SJCRH30 (cell line): Measurements from ENCODE around the gene C20orf141. TPM values are rescaled to one million over a fixed set of nuclear protein-coding genes. Genes with fewer than 3 reads are reported as not detected.

Source experiments
- DNase-seq, 2 experiments: peaks; one replicate each; pipeline ENCODE4 v3.0.0-alpha.2; 2015 to 2020
- H3K27ac ChIP-seq: fragments of 250-450 bp; sonication (Bioruptor Pico); 2 replicates; pipeline ENCODE4 v1.5.1; 2020; ENCODE audit warnings: mild to moderate bottlenecking, moderate library complexity
- H3K27me3 ChIP-seq: fragments of 250-450 bp; sonication (Bioruptor Pico); 2 replicates; pipeline ENCODE4 v1.5.1; 2020; ENCODE audit warnings: mild to moderate bottlenecking, moderate library complexity
- H3K36me3 ChIP-seq: fragments of 250-450 bp; sonication (Bioruptor Pico); 2 replicates; pipeline ENCODE4 v1.5.1; 2020; ENCODE audit warnings: mild to moderate bottlenecking, moderate library complexity
- H3K4me1 ChIP-seq: fragments of 250-450 bp; sonication (Bioruptor Pico); 2 replicates; pipeline ENCODE4 v1.5.1; 2020; ENCODE audit warnings: mild to moderate bottlenecking, moderate library complexity
- H3K4me3 ChIP-seq: fragments of 250-450 bp; sonication (Bioruptor Pico); 2 replicates; pipeline ENCODE4 v1.5.1; 2020; ENCODE audit warnings: mild to moderate bottlenecking, moderate library complexity
- H3K9me3 ChIP-seq: fragments of 250-450 bp; sonication (Bioruptor Pico); replicated peaks from 2 replicates; pipeline ENCODE4 v1.5.1; 2020; ENCODE audit warnings: mild to moderate bottlenecking, moderate library complexity
- total RNA-seq: library from RNA; depleted of rRNA; stranded (reverse); fragments of >200 nt; shearing (Covaris generic); gene quantifications from 2 replicates; pipeline ENCODE4 v1.2.3, GENCODE V29; 2014; rRNA removed

C20orf141 gene
- total RNA-seq, 1 experiment from 2014 or later = not detected

GRCh38 chr20:2840967-2841531, 26.3 kb downstream of the C20orf141 start:
- Histone ChIP-seq H3K9me3 (no peaks in the 10 kb centered on the region), H3K27ac (peak overlapping the region; percentile 43), H3K4me1 (no peaks in the 10 kb centered on the region; the same call in 1 of the 2 replicates), H3K27me3 (no peaks in the 10 kb centered on the region), H3K36me3 (no peaks in the 10 kb centered on the region), H3K4me3 (peak overlapping the region; percentile 100)
- DNase-seq = peak; percentile 81 to 85

- Histone ChIP-seq H3K27ac (no peak overlapping the region), H3K36me3 (no peaks in the 10 kb centered on the region), H3K9me3 (no peaks in the 10 kb centered on the region), H3K4me3 (no peak overlapping the region), H3K27me3 (no peaks in the 10 kb centered on the region), H3K4me1 (no peaks in the 10 kb centered on the region; the same call in 1 of the 2 replicates)
- no peak for DNase-seq
These were observed 30.8 kb downstream of the C20orf141 start for GRCh38 chr20:2845607-2846006.

- Histone ChIP-seq H3K4me3 (no peak overlapping the region), H3K9me3 (no peaks in the 10 kb centered on the region), H3K4me1 (no peaks in the 10 kb centered on the region; the same call in 1 of the 2 replicates), H3K27ac (no peak overlapping the region), H3K27me3 (no peaks in the 10 kb centered on the region), H3K36me3 (no peaks in the 10 kb centered on the region)
- no peak for DNase-seq
These were observed 31.9 kb downstream of the C20orf141 start for GRCh38 chr20:2846698-2847097.

- Histone ChIP-seq H3K27ac (no peak overlapping the region), H3K4me3 (no peak overlapping the region), H3K4me1 (no peaks in the 10 kb centered on the region), H3K9me3 (no peaks in the 10 kb centered on the region), H3K27me3 (no peaks in the 10 kb centered on the region), H3K36me3 (no peaks in the 10 kb centered on the region)
- no peak for DNase-seq
These were observed 33.0 kb downstream of the C20orf141 start for GRCh38 chr20:2847802-2848201.

GRCh38 chr20:2849529-2849928, 34.7 kb downstream of the C20orf141 start:
- Histone ChIP-seq H3K27me3 (no peaks in the 10 kb centered on the region), H3K9me3 (no peaks in the 10 kb centered on the region), H3K36me3 (no peaks in the 10 kb centered on the region), H3K4me3 (no peak overlapping the region), H3K4me1 (no peaks in the 10 kb centered on the region), H3K27ac (no peak overlapping the region)
- no peak for DNase-seq

- no peaks in the 10 kb centered on the region for H3K9me3 ChIP-seq
- no peak overlapping the region for H3K27ac ChIP-seq
- H3K27me3 ChIP-seq = no peaks in the 10 kb centered on the region
- no peak for DNase-seq
- H3K4me3 ChIP-seq = no peak overlapping the region
- H3K36me3 ChIP-seq = no peaks in the 10 kb centered on the region
- H3K4me1 ChIP-seq = no peaks in the 10 kb centered on the region
These were observed 36.3 kb downstream of the C20orf141 start for GRCh38 chr20:2851086-2851485.

- Histone ChIP-seq H3K27me3 (no peaks in the 10 kb centered on the region), H3K4me1 (no peaks in the 10 kb centered on the region), H3K27ac (no peak overlapping the region), H3K4me3 (no peak overlapping the region), H3K9me3 (no peaks in the 10 kb centered on the region), H3K36me3 (no peaks in the 10 kb centered on the region)
- no peak for DNase-seq
These were observed 43.8 kb downstream of the C20orf141 start for GRCh38 chr20:2858591-2858990.

- no peaks in the 10 kb centered on the region for H3K4me1 ChIP-seq
- H3K27ac ChIP-seq = no peak overlapping the region
- no peaks in the 10 kb centered on the region for H3K27me3 ChIP-seq
- H3K4me3 ChIP-seq = no peak overlapping the region
- H3K9me3 ChIP-seq = no peaks in the 10 kb centered on the region
- H3K36me3 ChIP-seq = no peaks in the 10 kb centered on the region
- no peak for DNase-seq
These were observed 44.7 kb downstream of the C20orf141 start for GRCh38 chr20:2859330-2860121.

- H3K4me3 ChIP-seq = no peak overlapping the region
- no peaks in the 10 kb centered on the region for H3K27me3 ChIP-seq
- H3K27ac ChIP-seq = no peak overlapping the region
- no peak for DNase-seq
- H3K9me3 ChIP-seq = no peaks in the 10 kb centered on the region
- H3K4me1 ChIP-seq = no peaks in the 10 kb centered on the region
- no peaks in the 10 kb centered on the region for H3K36me3 ChIP-seq
These were observed 49.8 kb downstream of the C20orf141 start for GRCh38 chr20:2864626-2865025.

- Histone ChIP-seq H3K27me3 (no peaks in the 10 kb centered on the region), H3K27ac (no peak overlapping the region), H3K4me3 (no peak overlapping the region), H3K4me1 (peaks cover under 1% of the 10 kb centered on the region; the same call in 1 of the 2 replicates), H3K36me3 (no peaks in the 10 kb centered on the region), H3K9me3 (no peaks in the 10 kb centered on the region)
- DNase-seq = no peak
These were observed 50.3 kb downstream of the C20orf141 start for GRCh38 chr20:2865101-2865500.

Other genes starting within 250 kb of the C20orf141 start
- 295 and 334 TPM in 2 replicates for gene NOP56, start 162.4 kb upstream of the C20orf141 start, total RNA-seq
- 119 and 126 TPM in 2 replicates for gene IDH3B, start 150.8 kb upstream of the C20orf141 start, total RNA-seq
- gene EBF4, start 122.2 kb upstream of the C20orf141 start, total RNA-seq = 2.6 and 5.2 TPM in 2 replicates
- 0.10 and 0.12 TPM in 2 replicates for gene CPXM1, start 14.4 kb upstream of the C20orf141 start, total RNA-seq
- gene TMEM239, start 1.4 kb downstream of the C20orf141 start, total RNA-seq = not detected in 2 replicates
- gene PCED1A, start 25.7 kb downstream of the C20orf141 start, total RNA-seq = 7.7 and 11.0 TPM in 2 replicates
- gene VPS16, start 25.8 kb downstream of the C20orf141 start, total RNA-seq = 12.3 and 16.3 TPM in 2 replicates
- gene PTPRA, start 58.5 kb downstream of the C20orf141 start, total RNA-seq = 44.4 and 48.9 TPM in 2 replicates
- gene GNRH2, start 228.6 kb downstream of the C20orf141 start, total RNA-seq = 0.43 TPM in 1 of 2 replicates, not detected in the other
- 46.2 and 46.5 TPM in 2 replicates for gene MRPS26, start 231.1 kb downstream of the C20orf141 start, total RNA-seq